Placental epithelial cell (primary cell): Measurements from ENCODE around the gene PLEKHA6. TPM values are rescaled to one million over a fixed set of nuclear protein-coding genes. Genes with fewer than 3 reads are reported as not detected.

Experiments used
- small RNA-seq: library from RNA; depleted of rRNA; stranded (forward); fragments of <200 nt; gene quantifications from one replicate; pipeline ENCODE3, GENCODE V24; 2012
- total RNA-seq: library from RNA; depleted of rRNA; stranded (reverse); fragments of >200 nt; gene quantifications from 2 replicates; pipeline ENCODE4 v1.2.3, GENCODE V29; 2012

PLEKHA6 gene, protein sequence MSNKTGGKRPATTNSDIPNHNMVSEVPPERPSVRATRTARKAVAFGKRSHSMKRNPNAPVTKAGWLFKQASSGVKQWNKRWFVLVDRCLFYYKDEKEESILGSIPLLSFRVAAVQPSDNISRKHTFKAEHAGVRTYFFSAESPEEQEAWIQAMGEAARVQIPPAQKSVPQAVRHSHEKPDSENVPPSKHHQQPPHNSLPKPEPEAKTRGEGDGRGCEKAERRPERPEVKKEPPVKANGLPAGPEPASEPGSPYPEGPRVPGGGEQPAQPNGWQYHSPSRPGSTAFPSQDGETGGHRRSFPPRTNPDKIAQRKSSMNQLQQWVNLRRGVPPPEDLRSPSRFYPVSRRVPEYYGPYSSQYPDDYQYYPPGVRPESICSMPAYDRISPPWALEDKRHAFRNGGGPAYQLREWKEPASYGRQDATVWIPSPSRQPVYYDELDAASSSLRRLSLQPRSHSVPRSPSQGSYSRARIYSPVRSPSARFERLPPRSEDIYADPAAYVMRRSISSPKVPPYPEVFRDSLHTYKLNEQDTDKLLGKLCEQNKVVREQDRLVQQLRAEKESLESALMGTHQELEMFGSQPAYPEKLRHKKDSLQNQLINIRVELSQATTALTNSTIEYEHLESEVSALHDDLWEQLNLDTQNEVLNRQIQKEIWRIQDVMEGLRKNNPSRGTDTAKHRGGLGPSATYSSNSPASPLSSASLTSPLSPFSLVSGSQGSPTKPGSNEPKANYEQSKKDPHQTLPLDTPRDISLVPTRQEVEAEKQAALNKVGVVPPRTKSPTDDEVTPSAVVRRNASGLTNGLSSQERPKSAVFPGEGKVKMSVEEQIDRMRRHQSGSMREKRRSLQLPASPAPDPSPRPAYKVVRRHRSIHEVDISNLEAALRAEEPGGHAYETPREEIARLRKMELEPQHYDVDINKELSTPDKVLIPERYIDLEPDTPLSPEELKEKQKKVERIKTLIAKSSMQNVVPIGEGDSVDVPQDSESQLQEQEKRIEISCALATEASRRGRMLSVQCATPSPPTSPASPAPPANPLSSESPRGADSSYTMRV
- 22.9 and 24.7 TPM in 2 replicates for total RNA-seq

DNA sequence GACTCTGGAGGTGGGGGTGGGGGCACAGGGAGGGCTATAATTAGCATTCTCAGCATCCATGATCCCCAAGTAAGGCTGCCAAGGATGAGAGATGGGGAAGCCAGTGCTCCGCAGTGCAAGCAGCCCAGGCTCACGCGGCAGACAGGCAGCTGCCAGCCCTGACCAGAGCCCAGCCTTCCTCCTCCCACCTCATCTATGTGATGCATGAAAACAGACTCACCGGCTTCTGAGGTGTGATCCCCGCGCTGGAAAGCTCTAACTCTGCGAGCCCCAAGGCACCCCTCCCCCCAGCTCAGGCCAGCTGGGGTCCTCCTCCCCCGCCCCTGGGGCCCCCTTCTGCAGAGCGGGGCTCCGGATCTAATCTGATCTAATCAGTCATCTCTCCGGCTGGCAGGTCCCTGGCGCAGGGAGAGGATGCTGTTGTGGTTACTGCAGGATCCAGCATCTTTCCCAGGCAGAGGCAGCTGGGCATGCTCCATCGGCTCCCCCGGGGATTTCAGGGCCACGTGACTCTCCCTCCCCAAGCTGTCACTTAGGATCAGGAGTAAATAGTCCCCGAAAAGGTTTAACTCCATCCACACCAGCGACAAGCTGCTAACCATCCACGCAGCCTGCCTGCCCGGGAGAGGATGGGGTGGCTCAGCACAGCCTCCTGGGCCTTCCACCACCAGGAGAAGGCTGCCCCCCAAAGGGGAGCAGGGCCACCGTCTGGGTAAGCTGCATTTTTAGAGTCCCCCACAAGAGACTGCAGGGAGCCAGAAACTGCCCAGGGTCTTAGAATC lies at the start of gene PLEKHA6:
TSS of gene PLEKHA6 (minus strand) at position 456 of the 782 bp plus-strand sequence. CDS start 86,202 bp downstream, outside the sequence.

DNA sequence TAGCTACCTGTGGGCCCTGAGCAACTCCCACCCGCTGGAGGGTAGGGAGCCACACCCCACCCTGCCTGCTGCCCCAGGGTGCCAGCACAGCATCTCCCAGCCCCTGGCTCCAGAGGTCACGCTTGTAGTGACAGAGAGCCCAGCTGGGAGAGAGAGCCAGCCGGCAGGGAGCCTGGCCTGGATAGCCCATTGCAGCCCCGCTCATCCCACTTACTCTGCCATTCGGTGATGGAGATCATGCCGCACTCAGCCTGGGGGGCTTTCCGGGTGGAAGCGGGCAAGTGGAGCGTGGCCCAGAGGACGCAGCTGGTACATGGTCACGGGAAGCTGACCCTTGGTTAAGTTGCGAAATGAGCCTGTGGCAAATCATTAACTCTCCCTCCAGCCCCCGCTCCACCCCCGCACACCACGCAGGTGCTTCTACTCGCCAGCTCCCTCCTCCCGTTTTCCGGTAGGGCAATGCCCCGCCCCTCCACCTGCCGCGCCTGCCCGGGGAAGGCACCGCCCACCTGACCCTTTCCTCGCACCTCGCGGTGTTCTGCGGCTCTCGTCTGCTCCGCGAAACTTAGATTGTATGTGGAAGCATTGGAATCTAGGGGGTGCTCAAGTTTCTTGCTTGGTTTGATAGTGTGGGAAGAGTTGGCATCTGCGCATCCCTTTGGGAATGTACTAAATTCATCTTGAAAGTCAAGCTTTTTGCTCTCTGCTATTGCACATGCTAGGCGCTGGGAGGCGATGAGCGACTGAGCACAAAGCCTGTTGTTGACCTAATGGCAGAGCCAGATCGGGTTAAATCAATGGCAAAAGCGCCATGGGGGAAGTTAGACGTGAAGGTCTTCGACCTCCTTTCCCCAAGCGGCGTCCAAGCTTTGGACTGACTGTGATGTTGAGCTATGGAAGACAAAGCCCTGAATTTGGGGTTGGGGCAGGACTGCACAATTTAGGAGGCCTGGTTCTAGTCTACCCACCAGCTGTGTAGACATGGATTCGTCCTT lies 145.8 kb downstream of the PLEKHA6 start, which contains the start of gene GOLT1A:
TSS of gene GOLT1A (minus strand) at position 321 of the 995 bp plus-strand sequence. CDS start at position 239, 82 bp downstream.

DNA sequence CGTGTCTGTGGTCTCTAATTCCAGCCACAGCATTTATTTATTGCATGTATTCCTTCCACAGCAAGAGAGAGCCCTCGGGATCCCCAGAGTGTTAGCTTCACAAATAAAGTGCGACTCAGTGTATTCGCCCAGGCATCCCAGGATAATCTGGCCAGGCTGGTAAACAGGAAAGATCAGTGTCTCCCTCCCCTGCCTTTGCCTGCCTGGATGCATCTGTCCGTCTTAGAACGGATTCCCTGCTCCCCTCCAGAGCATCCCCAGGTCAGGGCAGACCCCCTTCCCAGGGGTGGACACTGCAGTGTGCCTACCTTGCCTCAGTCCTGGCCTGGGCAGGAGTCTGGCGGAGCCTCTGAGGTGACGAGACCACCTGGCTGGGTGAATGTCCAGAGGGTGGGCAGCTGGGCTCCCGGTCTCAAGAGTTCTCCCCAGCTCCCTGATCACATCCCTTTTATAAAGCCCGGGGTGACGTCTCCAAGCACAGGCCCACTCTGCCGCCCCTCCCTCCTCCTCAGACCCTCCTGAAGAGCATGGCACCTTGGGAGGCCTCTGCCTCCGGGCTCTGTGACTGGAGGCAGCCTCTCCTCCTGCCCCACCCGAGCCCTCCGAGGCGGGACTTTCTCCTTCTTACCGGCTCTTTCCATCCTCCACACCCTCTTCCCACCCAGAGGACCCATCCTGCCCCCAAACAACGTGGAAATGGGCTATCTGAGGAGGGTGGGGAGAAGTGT lies 163.5 kb downstream of the PLEKHA6 start, which contains the start of gene KISS1:
TSS of gene KISS1 (minus strand) at position 424 of the 728 bp plus-strand sequence. CDS start 3,615 bp downstream, outside the sequence.

Small RNA genes within 50 kb of the gene (small RNA-seq; reads per million reads assigned to genes)
- not detected for gene AL606489.2

Other genes with a start within 250 kb of the PLEKHA6 start
- 144 and 200 TPM in 2 replicates for gene ETNK2, start 207.9 kb downstream of the PLEKHA6 start, total RNA-seq
- not detected in 2 replicates for gene REN, start 193.6 kb downstream of the PLEKHA6 start, total RNA-seq
- 3.9 and 331 TPM in 2 replicates for gene KISS1, start 163.4 kb downstream of the PLEKHA6 start, total RNA-seq
- not detected in 2 replicates for gene GOLT1A, start 145.9 kb downstream of the PLEKHA6 start, total RNA-seq
- gene PPP1R15B, start 51.9 kb upstream of the PLEKHA6 start, total RNA-seq = 56.5 and 68.0 TPM in 2 replicates
- gene PIK3C2B, start 134.9 kb upstream of the PLEKHA6 start, total RNA-seq = 43.7 and 64.8 TPM in 2 replicates
- gene MDM4, start 156.5 kb upstream of the PLEKHA6 start, total RNA-seq = 25.9 and 36.1 TPM in 2 replicates